K562 (cell line): ENCODE data around the gene MAD1L1. TPM values are rescaled to one million over a fixed set of nuclear protein-coding genes. Genes with fewer than 3 reads are reported as not detected.

Experiments used
- ATAC-seq: fragments of 200-7000 bp; cut with Tn5 transposase; 3 replicates; pipeline ENCODE4 v1.9.1; 2020; ENCODE audit warnings: moderate library complexity
- BruUV-seq: library from RNA; stranded (reverse); fragments of 400-500 nt; replicated peaks from 2 replicates; lab custom pipeline; 2021; lab: Mats Ljungman, UMichigan
- CTCF ChIA-PET: fragments of 300-600 bp; formaldehyde crosslinking; extraction: SDS; loops from one replicate; lab custom pipeline; 2021; ENCODE audit warnings: low intra/inter-chr PET ratio; lab: Yijun Ruan, JAX
- POLR2A ChIA-PET: fragments of 300-600, 350-650 bp; sonication (Branson Sonifier 250); formaldehyde crosslinking; extraction: SDS; loops from one replicate; lab custom pipeline; 2021; ENCODE audit warnings: antibody characterized with exemption, inconsistent platforms; lab: Yijun Ruan, JAX
- DNase-seq, 4 experiments: peaks; one replicate each; pipeline versions ENCODE4 v3.0.0 to v3.0.0-alpha.2; 2011 to 2018; ENCODE audit warnings: low spot score in 3 of 4, mixed read lengths in 3 of 4; ENCODE audit errors: extremely low read depth in 1 of 4
- FAIRE-seq: peaks from 2 replicates; lab custom pipeline; 2011; peaks lifted over from hg19 to GRCh38; lab: Jason Lieb, UNC
- H2AFZ ChIP-seq: 2 replicates; pipeline ENCODE4 v1.6.0; 2011; ENCODE audit warnings: low read depth, low read length, control low read depth, inconsistent platforms
- H3K27ac ChIP-seq: fragments of 200-600 bp; 3 replicates; pipeline ENCODE4 v1.8.0; 2011; ENCODE audit warnings: low read depth, mild to moderate bottlenecking, control low read depth, inconsistent platforms, low read length, moderate library complexity, mixed read lengths; ENCODE audit errors: extremely low read depth
- H3K27me3 ChIP-seq, 2 experiments: fragments of 300-600 bp in 1 of 2; 2 replicates in 1 of 2; 3 replicates in 1 of 2; pipeline versions ENCODE4 v1.6.0 to v1.8.0; 2011; ENCODE audit warnings: inconsistent platforms in 2 of 2, low read length in 2 of 2, mild to moderate bottlenecking in 1 of 2, mixed read lengths in 1 of 2, moderate library complexity in 1 of 2; ENCODE audit not compliant: control insufficient read depth in 2 of 2, insufficient read depth in 2 of 2
- H3K36me3 ChIP-seq: fragments of 300-600 bp; 3 replicates; pipeline ENCODE4 v1.8.0; 2011; ENCODE audit warnings: mild to moderate bottlenecking, low read length, inconsistent platforms; ENCODE audit not compliant: control insufficient read depth, insufficient read depth
- H3K4me1 ChIP-seq, 2 experiments: fragments of 200-600 bp in 1 of 2; replicated peaks in 1 of 2; 2 replicates in 1 of 2; 3 replicates in 1 of 2; pipeline versions ENCODE4 v1.5.1 to v1.8.0; 2011; ENCODE audit warnings: inconsistent platforms in 2 of 2, low read length in 2 of 2, mild to moderate bottlenecking in 1 of 2, mixed read lengths in 1 of 2, moderate library complexity in 1 of 2; ENCODE audit not compliant: control insufficient read depth in 2 of 2, insufficient read depth in 2 of 2
- H3K4me2 ChIP-seq: 2 replicates; pipeline ENCODE4 v1.6.1; 2011; ENCODE audit warnings: low read length, control low read depth, inconsistent platforms, mixed read lengths; ENCODE audit not compliant: insufficient read depth
- H3K4me3 ChIP-seq: fragments of 200-600 bp; sonication (generic), shearing (Covaris generic); 2 replicates; pipeline ENCODE4 v1.5.1; 2016; ENCODE audit warnings: control low read depth, inconsistent platforms
- H3K79me2 ChIP-seq: fragments of 200-600 bp; 3 replicates; pipeline ENCODE4 v1.8.0; 2011; ENCODE audit warnings: low read length, inconsistent platforms; ENCODE audit not compliant: control insufficient read depth, insufficient read depth
- H3K9ac ChIP-seq, 2 experiments: 2 replicates each; pipeline versions ENCODE4 v1.6.0 to v1.6.1; 2011; ENCODE audit warnings: low read depth in 2 of 2, low read length in 2 of 2, control low read depth in 1 of 2, inconsistent platforms in 1 of 2, mild to moderate bottlenecking in 1 of 2, mixed read lengths in 1 of 2; ENCODE audit not compliant: insufficient read depth in 1 of 2
- H3K9me1 ChIP-seq: one replicate; pipeline ENCODE4 v1.6.0; 2011; ENCODE audit warnings: inconsistent platforms, mild to moderate bottlenecking, low read length, moderate library complexity; ENCODE audit not compliant: control insufficient read depth, insufficient read depth
- H3K9me3 ChIP-seq: replicated peaks from 2 replicates; pipeline ENCODE4 v1.5.1; 2011; ENCODE audit warnings: low read depth, low read length, inconsistent platforms; ENCODE audit not compliant: control insufficient read depth, insufficient read depth
- H4K20me1 ChIP-seq: replicated peaks from 2 replicates; pipeline ENCODE4 v1.6.1; 2011; ENCODE audit warnings: low read length, inconsistent platforms, mixed read lengths; ENCODE audit not compliant: control insufficient read depth, insufficient read depth
- DDX20 ChIP-seq: fragments of 450-650 bp; IDR thresholded peaks from 2 replicates; pipeline ENCODE4 v1.6.1; 2016; ENCODE audit warnings: missing genetic modification characterization, low read depth, mild to moderate bottlenecking, missing compliant biosample characterization, moderate library complexity
- EHMT2 ChIP-seq: fragments of 450-650 bp; IDR thresholded peaks from 2 replicates; pipeline ENCODE4 v1.6.1; 2018; ENCODE audit warnings: antibody characterized with exemption
- MEIS2 ChIP-seq: fragments of 450-650 bp; IDR thresholded peaks from 2 replicates; pipeline ENCODE4 v1.6.1; 2014; ENCODE audit warnings: mild to moderate bottlenecking; ENCODE audit not compliant: partially characterized antibody
- PHF21A ChIP-seq: fragments of 450-650 bp; IDR thresholded peaks from 2 replicates; pipeline ENCODE4 v1.6.1; 2017; ENCODE audit warnings: low read depth, borderline replicate concordance
- SNRNP70 ChIP-seq: fragments of 200-400 bp; formaldehyde crosslinking; optimal IDR thresholded peaks from 2 replicates; pipeline ENCODE3; 2017; ENCODE audit warnings: low read depth, low read length
- ZNF197 ChIP-seq: fragments of 200-800 bp; sonication (Bioruptor generic); IDR thresholded peaks from 2 replicates; pipeline ENCODE4 v1.6.1; 2016; ENCODE audit warnings: low read depth, missing genetic modification characterization, missing compliant biosample characterization
- ZNF3 ChIP-seq: fragments of 250-450 bp; sonication (Bioruptor Pico); IDR thresholded peaks from 2 replicates; pipeline ENCODE4 v1.5.0; 2021; ENCODE audit warnings: mild to moderate bottlenecking, moderate library complexity
- ZNF778 ChIP-seq: fragments of 450-650 bp; formaldehyde crosslinking; IDR thresholded peaks from 2 replicates; pipeline ENCODE4 v1.4.0; 2020; ENCODE audit warnings: mild to moderate bottlenecking, moderate library complexity
- WGBS: fragments of 100-300 bp; shearing (Covaris generic); methylation state at CpG from one replicate; pipeline ENCODE4 v1.1.6; 2016; ENCODE audit warnings: low coverage, mixed read lengths; ENCODE audit not compliant: insufficient coverage; ENCODE audit errors: missing lambda C conversion rate; 5-methylcytosine and 5-hydroxymethylcytosine counted together
- in situ Hi-C: fragments of 300-500 bp; cut with MboI; formaldehyde crosslinking; loops from 4 replicates; pipeline ENCODE4 v1.15.0; 2018; ENCODE audit warnings: inconsistent platforms, mixed read lengths
- intact Hi-C: fragments of 100-400 bp; cut with micrococcal nuclease; formaldehyde crosslinking; loops from 2 replicates; pipeline ENCODE4 v1.14.2; 2022
- polyA plus RNA-seq, 8 experiments: library from polyadenylated mRNA; depleted of rRNA in 4 of 8; stranded (reverse) in 5 of 8; unstranded in 3 of 8; fragments of >200 nt; fragmentation: Nextera tagmentation in 2 of 8; fragmentation: Illumina TruSeq in 1 of 8; extraction: Ambion mirVana in 2 of 8; extraction: Trizol in 1 of 8; gene quantifications; 2 replicates each; pipeline versions ENCODE4 v1.2.1 to v1.2.3, GENCODE V29; 2011 to 2014; ENCODE audit warnings: inconsistent platforms in 1 of 8, missing spikeins in 1 of 8
- total RNA-seq, 7 experiments: library from RNA; depleted of rRNA in 6 of 7; stranded (reverse); fragments of >200 nt in 6 of 7; fragmentation: Illumina TruSeq in 2 of 7; extraction: Trizol in 2 of 7; gene quantifications; 2 replicates each; pipeline versions ENCODE4 v1.2.1 to v1.2.3, GENCODE V29; 2011 to 2021; ENCODE audit warnings: low replicate concordance in 1 of 7
- TF ChIP-seq, protein P1 (sequence below), 2 experiments: IDR thresholded peaks; 2 replicates each; pipeline ENCODE4 v1.6.1; 2012; ENCODE audit warnings: improper control_type of control experiment in 2 of 2, low read depth in 2 of 2, low read length in 2 of 2, borderline replicate concordance in 1 of 2
- TF ChIP-seq, protein P2 (sequence below): fragments of 450-650 bp; formaldehyde crosslinking; IDR thresholded peaks from 2 replicates; pipeline ENCODE4 v1.4.0; 2020; ENCODE audit warnings: mild to moderate bottlenecking, moderate library complexity

MAD1L1 gene
- total and polyA plus RNA-seq, 9 of the 15 experiments (the other 6 are each of a cell fraction or from before 2014, with no cell fraction given) = 1.7 to 89.7 (median 18.0) TPM

DNA sequence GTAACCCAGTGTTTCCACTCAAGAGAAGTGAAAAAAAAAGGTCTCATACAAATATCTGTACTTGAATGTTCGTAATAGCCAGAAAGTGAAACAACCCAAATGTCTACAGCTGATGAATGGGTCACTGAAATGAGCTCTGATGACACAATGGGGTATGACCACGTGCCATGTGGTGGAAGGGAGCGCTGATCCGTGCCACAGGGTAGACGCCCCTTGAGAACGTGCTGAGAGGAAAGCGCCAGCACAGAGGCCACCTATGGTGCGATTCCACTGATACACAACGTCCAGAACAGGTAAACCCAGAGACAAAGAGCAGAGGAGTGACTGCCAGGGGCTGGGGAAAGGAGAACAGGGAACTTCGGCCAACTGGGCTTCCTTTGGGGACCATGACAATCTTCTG lies 50.3 kb downstream of the MAD1L1 start:
- H2AFZ ChIP-seq = no peak overlapping the region
- FAIRE-seq = peak; percentile 15

More for the DNA sequence above, 50.3 kb downstream of the MAD1L1 start:
- WGBS = 89% methylated on average over 10 of the region's 10 CpGs
- DNase-seq (no peak), ATAC-seq (no peak)
- Histone ChIP-seq H3K4me1 (no peaks in the 10 kb centered on the region), H3K36me3 (peaks cover 20% of the 10 kb centered on the region; the same call in 1 of the 3 replicates), H4K20me1 (no peaks in the 10 kb centered on the region), H3K27ac (no peak overlapping the region), H3K9me3 (no peaks in the 10 kb centered on the region), H3K79me2 (0 out of 3 replicates have a peak, but pooled peaks cover 2% of the 10 kb centered on the region), H3K9ac (peak overlapping the region in 1 of 2 experiments; percentile 48; a peak in 1 of 4 replicates), H3K27me3 (no peaks in the 10 kb centered on the region), H3K9me1 (no peaks in the 10 kb centered on the region), H3K4me2 (no peak overlapping the region), H3K4me3 (no peak overlapping the region)
- ChIA-PET CTCF (no interaction called here), POLR2A (interaction anchor here (1.8 kb wide), 1 partner anchor 11 kb away, joined by 4 read pairs; no protein-coding TSS in a partner anchor)
- TF ChIP-seq SNRNP70 (no peak), EHMT2 (no peak), MEIS2 (no peak), ZNF3 (CRISPR knock-in tag) (no peak), ZNF778 (no peak), PHF21A (no peak), ZNF197 (CRISPR knock-in tag) (no peak), DDX20 (tag) (no peak)
- TF ChIP-seq, protein P1, sequence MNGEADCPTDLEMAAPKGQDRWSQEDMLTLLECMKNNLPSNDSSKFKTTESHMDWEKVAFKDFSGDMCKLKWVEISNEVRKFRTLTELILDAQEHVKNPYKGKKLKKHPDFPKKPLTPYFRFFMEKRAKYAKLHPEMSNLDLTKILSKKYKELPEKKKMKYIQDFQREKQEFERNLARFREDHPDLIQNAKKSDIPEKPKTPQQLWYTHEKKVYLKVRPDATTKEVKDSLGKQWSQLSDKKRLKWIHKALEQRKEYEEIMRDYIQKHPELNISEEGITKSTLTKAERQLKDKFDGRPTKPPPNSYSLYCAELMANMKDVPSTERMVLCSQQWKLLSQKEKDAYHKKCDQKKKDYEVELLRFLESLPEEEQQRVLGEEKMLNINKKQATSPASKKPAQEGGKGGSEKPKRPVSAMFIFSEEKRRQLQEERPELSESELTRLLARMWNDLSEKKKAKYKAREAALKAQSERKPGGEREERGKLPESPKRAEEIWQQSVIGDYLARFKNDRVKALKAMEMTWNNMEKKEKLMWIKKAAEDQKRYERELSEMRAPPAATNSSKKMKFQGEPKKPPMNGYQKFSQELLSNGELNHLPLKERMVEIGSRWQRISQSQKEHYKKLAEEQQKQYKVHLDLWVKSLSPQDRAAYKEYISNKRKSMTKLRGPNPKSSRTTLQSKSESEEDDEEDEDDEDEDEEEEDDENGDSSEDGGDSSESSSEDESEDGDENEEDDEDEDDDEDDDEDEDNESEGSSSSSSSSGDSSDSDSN (IDR thresholded peaks at IDR 0.05; ENCODE audit: borderline replicate concordance in 1 of 2, low read depth in 2 of 2, low read length in 2 of 2) = no peak
- TF ChIP-seq, protein P2, sequence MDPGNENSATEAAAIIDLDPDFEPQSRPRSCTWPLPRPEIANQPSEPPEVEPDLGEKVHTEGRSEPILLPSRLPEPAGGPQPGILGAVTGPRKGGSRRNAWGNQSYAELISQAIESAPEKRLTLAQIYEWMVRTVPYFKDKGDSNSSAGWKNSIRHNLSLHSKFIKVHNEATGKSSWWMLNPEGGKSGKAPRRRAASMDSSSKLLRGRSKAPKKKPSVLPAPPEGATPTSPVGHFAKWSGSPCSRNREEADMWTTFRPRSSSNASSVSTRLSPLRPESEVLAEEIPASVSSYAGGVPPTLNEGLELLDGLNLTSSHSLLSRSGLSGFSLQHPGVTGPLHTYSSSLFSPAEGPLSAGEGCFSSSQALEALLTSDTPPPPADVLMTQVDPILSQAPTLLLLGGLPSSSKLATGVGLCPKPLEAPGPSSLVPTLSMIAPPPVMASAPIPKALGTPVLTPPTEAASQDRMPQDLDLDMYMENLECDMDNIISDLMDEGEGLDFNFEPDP (CRISPR knock-in tag) = no peak
- in situ Hi-C loops (no loop called here), intact Hi-C loops (no loop called here)
- BruUV-seq = no TSS peak
